NCI-H1092 (cell line): ENCODE data around the gene FBXO11.
"Not testable (repeated sequence)": the region's sequence is repeated elsewhere in the genome, so short reads cannot be mapped to it uniquely, and the experiment has no call there.

Experiments
- DNase-seq: peaks from one replicate; lab custom pipeline; 2025; lab: John Stamatoyannopoulos, UW

Gene FBXO11

DNA sequence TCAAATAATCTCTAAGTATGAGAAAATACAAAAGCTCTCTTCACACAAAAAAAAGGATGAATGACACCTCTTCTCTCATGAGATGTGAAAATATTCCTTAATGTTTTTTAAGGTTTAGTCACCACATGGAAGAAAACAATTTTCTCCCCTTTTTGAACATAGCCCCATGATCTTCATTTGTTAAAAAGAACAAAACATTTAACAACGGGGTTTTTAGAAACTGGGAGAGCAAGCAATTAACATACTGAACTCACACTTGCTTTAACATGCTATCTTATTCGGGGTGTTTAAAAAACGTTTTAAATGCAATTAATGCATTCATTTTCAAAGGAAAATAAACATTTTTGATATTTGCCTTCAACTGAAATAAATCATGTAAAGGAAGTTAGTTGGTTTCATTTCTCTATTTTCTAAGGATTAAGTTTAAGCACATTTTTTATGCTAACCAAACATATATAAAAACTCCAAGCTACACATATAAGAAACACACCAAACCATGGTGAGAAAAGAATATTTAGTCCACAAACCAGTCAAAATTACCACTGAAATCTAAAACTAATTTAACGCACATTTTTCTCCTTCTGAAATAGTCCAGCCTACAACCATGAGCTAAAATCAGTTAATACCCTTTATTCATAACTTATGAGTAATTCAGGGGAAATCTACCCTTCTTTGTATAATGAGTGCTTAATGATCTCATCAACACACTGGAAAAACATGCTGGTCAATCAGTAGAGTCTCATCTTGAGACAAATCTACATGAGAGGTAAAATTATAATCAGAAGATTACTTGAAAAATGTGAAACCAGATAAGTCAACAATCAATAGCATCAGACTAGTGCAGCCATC is 8.2 kb downstream of the FBXO11 start:
- DNase-seq = no peak

DNA sequence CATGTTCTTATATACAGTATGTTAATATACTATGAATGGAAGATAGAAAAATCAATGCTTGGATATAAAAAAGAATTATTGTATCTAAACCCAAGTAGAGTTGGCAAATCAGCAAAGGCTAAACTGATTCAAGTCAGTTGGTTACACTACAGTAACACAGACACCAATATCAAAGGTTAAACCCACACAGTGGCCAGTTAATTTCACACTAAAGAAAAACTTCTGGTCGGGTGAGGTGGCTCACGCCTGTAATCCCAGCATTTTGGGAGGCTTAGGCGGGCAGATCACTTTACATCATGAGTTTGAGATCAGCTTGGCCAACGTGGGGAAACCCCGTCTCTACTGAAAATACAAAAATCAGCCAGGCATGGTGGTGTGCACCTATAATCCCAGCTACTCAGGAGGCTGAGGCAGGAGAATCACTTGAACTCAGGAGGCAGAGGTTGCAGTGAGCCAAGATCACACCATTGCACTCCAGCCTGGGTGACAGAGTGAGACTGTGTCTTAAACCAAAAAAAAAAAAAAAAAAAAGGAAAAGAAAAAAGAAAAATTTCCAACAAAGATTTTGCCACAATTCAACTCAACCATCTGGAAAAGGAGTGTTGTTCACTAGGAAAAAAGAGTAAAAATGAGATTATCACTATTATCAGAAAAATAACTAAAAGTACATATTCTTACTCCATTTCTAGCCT is 9.0 kb downstream of the FBXO11 start:
- DNase-seq = not testable (repeated sequence)

DNA sequence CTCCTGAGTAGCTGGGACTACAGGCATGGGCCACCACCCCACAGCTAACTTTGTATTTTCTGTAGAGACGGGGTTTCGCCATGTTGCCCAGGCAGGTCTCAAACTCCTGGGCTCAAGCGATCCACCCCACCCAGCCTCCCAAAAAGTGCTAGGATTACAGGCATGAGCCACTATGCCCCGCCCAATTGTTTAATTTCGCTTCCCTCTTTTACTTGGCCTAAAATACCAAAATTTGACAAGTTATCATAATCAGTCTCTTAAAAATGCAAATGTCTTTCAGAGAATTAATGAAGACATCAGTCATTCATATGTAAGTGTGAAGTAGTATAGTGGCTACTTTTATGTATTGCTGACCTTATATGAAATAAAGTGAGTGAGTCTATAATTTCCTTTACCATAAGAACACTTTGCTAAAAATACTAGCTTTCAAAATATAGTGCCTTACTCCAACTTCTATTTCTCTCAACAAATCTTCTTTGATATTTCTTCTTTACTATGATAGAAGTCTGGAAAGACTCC is 9.8 kb downstream of the FBXO11 start:
- DNase-seq = no peak

DNA sequence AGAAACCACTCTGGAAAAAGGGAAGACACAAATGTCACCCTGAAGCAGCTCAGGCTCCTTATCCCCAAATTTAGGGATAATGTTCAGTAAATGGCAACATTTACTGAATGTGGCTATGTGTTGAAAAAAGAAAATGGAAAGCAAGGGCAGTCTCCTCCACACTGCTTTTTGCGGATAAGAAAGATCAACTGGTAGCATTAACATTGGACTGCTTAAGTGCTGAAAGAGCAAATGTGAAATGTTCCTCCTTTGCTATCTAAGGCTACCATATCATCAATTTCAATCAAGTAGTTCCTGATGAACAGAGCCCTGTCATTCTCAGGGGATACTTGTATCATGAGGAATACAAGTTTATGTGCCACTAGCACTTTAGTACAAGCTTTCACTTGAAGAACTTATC is 12.5 kb downstream of the FBXO11 start:
- DNase-seq = no peak

DNA sequence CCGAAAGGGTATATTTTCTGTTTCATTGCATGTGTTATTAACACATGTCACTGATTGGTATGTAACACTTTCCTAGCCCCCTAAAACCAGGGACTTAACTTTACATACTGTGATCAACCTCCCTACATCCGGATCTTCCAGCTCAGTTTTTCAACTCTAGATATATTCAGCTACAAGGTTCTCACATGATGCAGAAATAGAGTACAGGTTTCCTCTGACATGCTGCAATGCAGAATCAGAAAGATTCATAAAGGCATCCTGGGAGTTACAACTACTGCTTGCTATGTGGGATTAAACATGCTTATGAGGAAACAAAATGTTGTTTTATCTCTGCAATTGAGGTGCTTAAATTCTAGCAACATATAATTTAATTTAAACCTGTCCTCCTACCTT is 14.0 kb downstream of the FBXO11 start:
- DNase-seq = no peak

DNA sequence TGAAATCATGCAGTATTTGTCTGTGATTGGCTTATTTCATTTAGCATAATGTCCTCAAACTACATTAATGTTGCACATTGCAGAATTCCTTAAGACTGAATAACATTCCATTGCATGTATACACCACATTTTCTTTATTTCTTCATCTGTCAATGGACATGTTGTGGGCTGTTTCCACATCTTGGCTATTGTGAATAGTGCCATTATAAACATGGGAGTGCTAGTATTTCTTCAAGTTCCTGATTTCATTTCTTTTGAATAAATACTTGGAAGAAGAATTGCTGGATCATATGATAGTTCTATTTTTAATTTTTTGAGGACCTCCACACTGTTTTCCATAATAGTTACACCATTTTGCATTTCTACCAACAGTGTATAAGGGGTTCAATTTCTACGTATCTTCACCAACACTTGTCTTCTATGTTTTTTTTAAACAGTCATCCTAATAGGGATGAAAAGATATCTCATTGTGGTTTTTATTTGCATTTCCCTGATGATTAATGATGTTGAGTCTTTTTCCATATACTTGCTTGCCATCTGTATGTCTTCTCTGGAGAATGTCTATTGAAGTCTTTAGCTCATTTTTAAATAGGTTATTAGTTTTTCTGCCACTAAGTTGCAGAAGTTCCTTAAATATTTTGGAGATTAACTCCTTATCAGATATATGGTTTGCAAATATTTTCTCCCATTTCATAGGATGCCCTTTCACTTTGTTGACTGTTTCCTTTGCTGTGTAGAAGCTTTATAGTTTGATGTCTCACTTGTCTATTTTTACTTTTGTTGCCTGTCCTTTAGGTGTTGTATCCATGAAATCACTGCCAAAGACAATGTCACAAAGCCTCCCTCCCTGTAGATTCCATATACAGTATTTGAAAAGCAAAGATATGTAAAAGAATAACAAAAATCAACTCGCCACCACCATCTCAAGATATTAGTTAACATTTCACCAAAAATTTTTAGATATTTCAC is 14.6 kb downstream of the FBXO11 start:
- DNase-seq = no peak

DNA sequence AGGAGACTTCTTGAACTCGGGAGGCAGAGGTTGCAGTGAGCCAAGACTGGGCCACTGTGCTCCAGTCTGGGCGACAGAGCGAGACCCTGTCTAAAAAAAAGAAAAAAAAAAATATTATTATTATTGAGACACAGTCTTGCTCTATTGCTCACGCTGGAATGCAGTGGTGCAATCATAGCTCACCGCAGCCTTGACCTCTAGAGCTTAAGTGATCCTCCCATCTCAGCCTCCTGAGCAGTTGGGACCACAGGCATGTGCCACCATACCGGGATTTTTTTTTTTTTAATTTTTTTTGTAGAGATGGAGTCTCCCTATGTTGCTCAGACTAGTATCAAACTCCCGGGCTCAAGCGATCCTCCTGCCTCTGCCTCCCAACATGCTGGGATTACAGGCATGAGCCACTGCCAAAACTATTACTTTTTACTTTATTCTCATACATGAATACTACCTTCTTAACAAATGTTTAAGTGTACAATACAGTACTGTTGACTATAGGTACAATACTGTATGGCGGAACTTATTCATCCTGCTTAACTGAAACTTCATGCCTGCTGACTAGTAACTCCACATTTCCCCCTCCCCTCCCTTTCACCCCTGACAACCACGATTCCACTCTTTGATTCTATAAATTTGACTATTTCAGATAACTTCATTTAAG is 15.5 kb downstream of the FBXO11 start:
- DNase-seq = no peak

DNA sequence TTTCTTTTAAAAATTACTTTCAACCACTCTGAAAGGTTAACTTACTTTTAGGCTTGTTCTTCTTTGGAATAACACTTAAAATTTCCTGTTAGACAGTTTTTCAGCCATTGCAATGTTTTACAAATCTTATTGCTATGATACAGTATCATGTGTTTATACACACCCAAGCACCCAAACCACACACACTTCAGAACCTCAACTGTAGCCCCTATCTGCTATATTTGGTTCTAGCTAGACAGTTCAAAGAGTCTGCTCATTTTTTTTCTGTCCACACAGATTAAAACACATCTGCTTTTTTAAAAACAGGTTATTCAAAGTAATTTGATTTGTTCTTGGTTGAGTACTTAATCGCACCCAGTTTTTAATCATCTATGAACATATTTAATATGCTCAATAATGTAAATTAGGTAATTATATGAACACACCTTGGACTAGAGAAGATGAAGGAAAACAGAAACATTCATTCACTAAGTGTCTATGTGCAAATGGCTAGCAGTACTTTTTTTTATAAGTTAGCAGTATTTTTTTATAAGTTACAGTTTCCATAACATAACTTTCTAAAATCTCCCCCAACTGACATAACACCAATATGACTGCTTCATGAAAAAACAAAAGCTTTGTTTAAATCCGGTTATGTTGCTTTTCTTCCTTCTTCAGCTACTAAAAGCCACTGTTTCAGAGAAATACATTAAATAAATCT is 17.6 kb downstream of the FBXO11 start:
- DNase-seq = no peak

DNA sequence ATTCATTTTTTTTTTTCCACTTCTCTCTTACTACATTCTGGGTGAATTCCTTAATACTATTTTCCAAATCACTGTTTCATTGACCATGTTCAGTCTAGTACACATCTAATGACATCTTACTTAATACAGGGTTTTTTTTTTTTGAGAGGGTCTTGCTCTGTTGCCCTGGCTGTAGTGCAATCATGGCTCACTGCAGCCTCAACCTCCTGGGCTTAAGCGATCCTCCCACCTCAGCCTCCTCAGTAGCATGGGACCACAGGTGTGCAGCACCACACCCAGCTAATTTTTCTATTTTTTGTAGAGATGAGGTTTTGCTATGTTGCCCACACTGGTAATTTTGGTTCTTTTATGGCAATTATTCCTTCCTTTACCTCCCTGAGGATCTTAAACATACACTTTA is 29.4 kb downstream of the FBXO11 start:
- DNase-seq = no peak

DNA sequence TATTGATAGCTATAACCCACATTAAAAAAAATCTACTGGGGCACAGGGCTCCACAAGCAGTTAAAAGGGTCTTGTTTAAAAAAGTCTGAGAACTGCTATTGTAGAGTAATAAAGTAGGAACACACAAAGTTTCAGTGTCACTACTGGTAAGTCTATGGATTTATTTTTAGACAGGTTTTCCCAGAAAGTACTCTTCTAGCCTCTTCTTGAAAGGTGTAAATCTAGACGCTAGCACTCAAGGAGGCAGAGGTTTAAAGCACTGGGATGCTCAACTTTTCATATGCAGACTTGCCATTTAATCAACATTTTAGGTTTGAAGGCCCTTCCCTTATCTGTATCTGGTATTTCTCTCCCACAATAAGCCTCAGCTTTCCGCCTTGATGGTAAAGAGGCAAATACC is 33.4 kb downstream of the FBXO11 start:
- no peak for DNase-seq

DNA sequence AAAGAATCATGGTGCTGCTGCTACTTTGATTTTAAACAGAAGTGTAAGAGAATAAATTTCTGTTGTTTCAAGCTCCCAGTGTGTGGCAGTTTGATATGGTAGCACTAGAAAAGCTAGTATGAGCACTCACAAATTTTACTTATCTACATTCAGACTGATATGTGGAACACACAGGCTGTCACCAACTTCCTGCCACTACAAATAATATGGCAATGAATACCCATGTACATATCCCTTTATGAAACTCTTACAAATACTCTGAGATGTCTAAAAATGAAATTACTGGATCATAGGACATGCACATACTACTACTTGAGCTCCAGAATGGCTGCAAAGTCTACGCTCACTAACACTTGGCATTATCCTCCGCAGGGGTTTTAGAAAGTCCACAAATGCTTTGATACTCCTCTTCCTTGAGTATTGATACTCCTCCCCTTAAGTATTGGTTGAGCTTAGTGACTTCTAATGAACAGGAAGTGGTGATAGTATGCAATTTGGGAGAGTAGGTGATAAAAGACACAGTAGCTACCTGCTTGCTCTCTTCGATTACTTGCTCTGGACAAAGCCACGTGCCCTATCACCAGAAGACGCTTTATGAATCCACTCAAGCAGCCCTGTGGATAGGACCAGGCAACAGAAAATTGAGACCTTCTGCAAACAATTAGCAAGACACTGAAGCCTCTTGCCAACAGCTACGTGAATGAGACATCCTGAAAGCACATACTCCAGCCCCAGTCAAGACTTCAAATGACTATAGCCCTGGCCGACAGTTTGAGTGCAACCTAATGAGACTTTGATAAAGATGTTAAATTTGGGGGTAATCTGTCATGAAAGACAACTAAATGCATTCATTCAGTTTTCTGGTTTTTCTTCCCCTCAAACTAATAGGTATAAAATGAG is 35.4 kb downstream of the FBXO11 start:
- no peak for DNase-seq

DNA sequence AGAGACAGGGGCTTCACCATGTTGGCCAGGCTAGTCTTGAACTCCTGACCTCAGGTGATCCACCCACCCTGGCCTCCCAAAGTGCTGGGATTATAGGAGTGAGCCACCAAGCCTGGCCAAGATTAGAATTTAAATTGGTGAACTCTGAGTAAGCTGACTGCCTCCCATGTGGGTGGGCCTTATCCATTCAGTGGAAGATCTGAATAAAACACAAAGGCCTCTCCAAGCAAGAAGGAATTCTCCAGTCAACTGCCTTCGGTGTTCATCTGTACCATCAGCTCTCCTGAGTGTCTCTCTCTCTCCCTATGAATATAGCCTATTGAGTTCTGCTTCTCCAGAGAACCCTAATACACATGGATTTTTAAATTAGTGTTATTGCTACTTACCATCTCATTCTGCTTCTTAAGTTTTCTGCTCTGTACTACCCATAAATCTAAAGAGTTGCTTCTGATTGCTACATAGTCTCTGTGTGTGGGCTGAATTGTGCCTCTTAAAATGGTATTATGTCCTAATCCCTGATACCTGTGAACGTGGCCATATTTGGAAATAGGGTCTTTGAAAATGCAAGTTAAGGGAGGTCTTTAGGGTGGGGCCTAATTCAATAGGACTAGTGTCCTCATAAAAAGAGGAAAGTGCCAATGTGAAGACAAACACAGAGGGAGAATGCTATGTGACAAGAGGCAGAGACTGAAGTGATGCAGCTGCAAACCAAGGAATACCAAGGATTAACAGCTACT is 36.3 kb downstream of the FBXO11 start:
- DNase-seq = no peak

DNA sequence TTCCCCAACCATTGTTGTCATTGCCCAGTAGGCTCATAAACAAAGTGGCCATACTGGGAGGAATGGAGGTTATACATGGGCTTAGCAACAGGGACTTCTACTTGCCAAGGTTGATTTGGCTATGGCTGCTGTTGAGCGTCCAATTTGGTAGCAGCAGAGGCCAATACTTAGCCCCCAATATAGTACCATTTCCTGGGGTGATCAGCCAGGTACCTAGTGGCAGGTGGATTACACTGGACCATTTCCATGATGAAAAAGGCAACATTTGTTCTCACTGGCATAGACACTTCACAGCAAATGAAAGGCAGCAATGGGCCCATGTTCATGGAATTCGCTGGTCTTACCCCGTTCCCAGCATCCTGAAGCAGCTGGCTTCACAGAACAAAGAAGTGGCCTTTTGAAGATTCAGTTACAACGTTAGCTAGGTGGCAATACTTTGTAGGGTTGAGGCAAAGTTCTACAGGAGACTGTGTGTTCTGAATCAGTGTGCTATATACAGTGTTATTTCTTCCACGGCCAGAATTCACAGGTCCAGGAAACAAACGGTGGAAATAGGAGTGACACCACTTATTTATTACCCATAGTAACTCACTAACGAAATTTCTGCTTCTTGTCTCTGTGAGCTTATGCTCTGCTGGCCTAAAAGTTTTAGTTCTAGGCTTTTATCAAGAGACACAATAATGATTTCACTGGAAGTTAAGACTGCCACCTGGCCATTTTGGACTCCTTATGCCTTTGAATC is 37.5 kb downstream of the FBXO11 start:
- DNase-seq = no peak

DNA sequence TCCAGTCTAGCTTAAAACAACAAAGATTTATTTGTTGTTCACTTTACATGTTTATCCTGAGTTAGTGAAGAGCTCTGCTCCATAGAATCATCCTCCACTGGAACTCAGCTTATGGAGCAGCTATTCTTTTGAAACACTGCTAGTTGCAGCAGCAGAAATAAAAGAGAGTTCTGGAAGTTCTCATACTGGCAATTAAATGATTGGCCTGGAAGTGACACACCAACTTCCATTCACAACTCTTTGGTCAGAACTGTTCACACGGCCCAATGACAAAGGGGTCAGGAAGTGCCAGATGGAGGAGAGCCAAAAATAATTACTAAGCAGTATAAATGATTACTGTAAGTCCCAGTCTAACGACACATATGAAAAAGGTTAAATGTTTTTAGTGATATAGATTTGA is 39.1 kb downstream of the FBXO11 start:
- DNase-seq = no peak

DNA sequence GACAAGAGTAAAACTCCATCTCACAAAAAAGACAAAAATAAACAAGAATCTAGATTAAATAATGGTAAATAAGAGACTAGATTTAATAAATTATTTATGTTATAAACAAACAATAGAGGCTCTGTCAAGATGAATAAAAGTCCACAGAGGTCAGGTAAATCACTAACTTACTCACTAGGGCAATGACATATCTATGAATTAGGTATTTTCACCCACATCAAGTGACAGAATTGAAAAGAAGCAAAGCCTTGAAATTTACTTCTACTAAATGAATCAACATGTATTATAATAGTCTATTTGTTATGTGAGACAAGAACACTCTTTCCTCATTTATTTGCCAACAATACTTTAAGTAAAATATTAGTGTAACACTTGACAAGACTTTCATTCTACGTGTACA is 41.7 kb downstream of the FBXO11 start:
- no peak for DNase-seq

DNA sequence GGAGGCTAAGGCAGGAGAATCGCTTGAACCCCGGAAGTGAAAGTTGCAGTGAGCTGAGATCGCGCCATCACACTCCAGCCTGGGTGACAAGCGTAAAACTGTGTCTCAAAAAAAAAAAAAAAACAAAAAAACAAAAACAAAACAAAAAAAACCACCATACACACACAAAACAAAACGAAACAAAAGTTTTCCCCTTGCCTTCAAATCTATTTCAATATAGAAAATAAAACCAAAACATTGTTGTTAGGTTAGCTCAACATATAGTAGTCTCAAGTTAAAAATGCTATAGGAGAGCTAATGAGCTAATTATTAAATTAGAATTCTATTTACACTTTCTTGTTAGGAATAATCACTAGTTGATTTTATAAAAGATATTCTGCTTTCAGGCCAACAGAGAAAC is 43.3 kb downstream of the FBXO11 start:
- no peak for DNase-seq

DNA sequence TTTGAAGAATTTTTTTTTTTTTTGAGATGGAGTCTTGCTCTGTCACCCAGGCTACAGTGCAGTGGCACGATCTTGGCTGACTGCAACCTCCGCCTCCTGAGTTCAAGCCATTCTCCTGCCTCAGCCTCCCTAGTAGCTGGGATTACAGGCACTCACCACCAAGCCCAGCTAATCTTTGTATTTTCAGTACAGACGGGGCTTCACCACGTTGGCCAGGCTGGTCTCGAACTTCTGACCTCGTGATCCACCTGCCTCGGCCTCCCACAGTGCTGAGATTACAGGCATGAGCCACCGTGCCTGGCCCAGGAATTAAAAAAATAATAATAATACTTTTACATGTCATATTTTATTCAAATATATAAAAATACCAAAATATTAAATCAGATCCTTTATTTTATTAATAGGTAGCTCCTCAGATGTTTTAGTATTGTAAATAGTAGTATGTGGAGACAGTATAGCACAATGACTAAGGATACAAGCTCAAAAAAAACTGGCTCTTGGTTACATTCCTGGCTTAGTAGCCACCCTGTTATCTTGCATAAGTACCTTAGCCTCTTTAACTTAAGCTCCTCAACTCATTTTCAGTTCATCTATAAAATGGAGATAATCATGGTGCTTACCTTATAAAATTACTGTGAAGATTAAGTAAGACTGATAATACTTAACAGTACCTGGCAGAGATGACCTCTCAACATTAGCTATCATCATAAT is 53.1 kb downstream of the FBXO11 start:
- DNase-seq = not testable (repeated sequence)

DNA sequence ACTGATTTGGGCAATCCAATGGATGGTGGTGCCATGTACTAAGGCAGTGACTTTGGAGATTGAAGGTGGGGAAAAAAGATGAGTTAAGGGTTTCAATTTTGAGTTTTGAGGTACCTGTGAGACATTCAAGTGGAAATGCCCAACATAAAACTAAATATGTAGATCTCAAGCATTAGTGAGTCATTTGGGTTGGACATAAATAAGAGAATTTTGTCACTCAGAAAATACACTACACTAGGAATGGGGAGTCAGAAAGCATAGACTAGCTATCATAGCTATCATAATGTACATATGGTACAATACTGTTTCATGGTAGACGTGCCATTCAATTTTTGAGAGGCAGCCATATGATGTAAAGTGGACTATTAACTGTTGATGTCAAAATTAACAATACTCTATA is 56.1 kb downstream of the FBXO11 start:
- DNase-seq = no peak
